HepG2 (cell line): Measurements from ENCODE around the gene ARHGEF26. TPM values are rescaled to one million over a fixed set of nuclear protein-coding genes. Genes with fewer than 3 reads are reported as not detected.

Experiments used
- ATAC-seq: fragments of 200-7000 bp; cut with Tn5 transposase; 3 replicates; pipeline ENCODE4 v1.9.1; 2020; ENCODE audit warnings: mild to moderate bottlenecking, moderate library complexity
- BruUV-seq: library from RNA; stranded (reverse); fragments of 400-500 nt; replicated peaks from 2 replicates; lab custom pipeline; 2021; lab: Mats Ljungman, UMichigan
- CTCF ChIA-PET: fragments of 300-600 bp; formaldehyde crosslinking; extraction: SDS; loops from one replicate; lab custom pipeline; 2021; ENCODE audit warnings: low total read pairs, inconsistent platforms, low intra/inter-chr PET ratio; lab: Yijun Ruan, JAX
- POLR2A ChIA-PET: fragments of 350-600 bp; sonication (Branson Sonifier 250); formaldehyde crosslinking; loops from one replicate; lab custom pipeline; 2020; ENCODE audit warnings: antibody characterized with exemption, inconsistent platforms; lab: Yijun Ruan, JAX
- DNase-seq: peaks from one replicate; pipeline ENCODE4 v3.0.0-alpha.2; 2015; ENCODE audit warnings: low spot score
- FAIRE-seq: peaks from 3 replicates; lab custom pipeline; 2011; peaks lifted over from hg19 to GRCh38; lab: Jason Lieb, UNC
- H2AFZ ChIP-seq: one replicate; pipeline ENCODE4 v1.6.1; 2011; ENCODE audit warnings: low read length, inconsistent platforms
- H3K27ac ChIP-seq: fragments of 300-600 bp; 3 replicates; pipeline ENCODE4 v1.8.0; 2011; ENCODE audit warnings: mixed run types, mild to moderate bottlenecking, mixed read lengths, low read length, inconsistent platforms; ENCODE audit not compliant: insufficient read depth; ENCODE audit errors: extremely low read length
- H3K27me3 ChIP-seq, 2 experiments: fragments of 200-600 bp in 1 of 2; 2 replicates in 1 of 2; 3 replicates in 1 of 2; pipeline versions ENCODE4 v1.6.0 to v1.8.0; 2011; ENCODE audit warnings: low read length in 2 of 2, mild to moderate bottlenecking in 2 of 2, moderate library complexity in 2 of 2, inconsistent platforms in 1 of 2; ENCODE audit not compliant: insufficient read depth in 2 of 2, control insufficient read depth in 1 of 2
- H3K36me3 ChIP-seq, 2 experiments: fragments of 200-600 bp in 1 of 2; replicated peaks in 1 of 2; 2 replicates in 1 of 2; 3 replicates in 1 of 2; pipeline versions ENCODE4 v1.5.1 to v1.8.0; 2011; ENCODE audit warnings: low read length in 2 of 2, inconsistent platforms in 1 of 2; ENCODE audit not compliant: insufficient read depth in 2 of 2, control insufficient read depth in 1 of 2
- H3K4me1 ChIP-seq: 2 replicates; pipeline ENCODE4 v1.5.1; 2012; ENCODE audit warnings: low read length, inconsistent platforms; ENCODE audit not compliant: insufficient read depth
- H3K4me2 ChIP-seq: 2 replicates; pipeline ENCODE4 v1.6.0; 2011; ENCODE audit warnings: low read depth, low read length, inconsistent platforms
- H3K4me3 ChIP-seq, 3 experiments: fragments of 200-600 bp in 1 of 3; sonication (generic), shearing (Covaris generic) in 1 of 3; replicated peaks in 1 of 3; 2 replicates each; pipeline ENCODE4 v1.5.1; 2011 to 2016; ENCODE audit warnings: low read length in 3 of 3, inconsistent platforms in 2 of 3, low read depth in 2 of 3, mild to moderate bottlenecking in 2 of 3, control low read depth in 1 of 3, mixed read lengths in 1 of 3; ENCODE audit not compliant: insufficient read depth in 1 of 3
- H3K79me2 ChIP-seq: one replicate; pipeline ENCODE4 v1.6.1; 2011; ENCODE audit warnings: low read length, inconsistent platforms; ENCODE audit not compliant: insufficient read depth
- H3K9ac ChIP-seq: 2 replicates; pipeline ENCODE4 v1.6.0; 2011; ENCODE audit warnings: mild to moderate bottlenecking, low read depth, low read length, inconsistent platforms; ENCODE audit not compliant: insufficient read depth
- H3K9me3 ChIP-seq: 2 replicates; pipeline ENCODE4 v1.5.1; 2012; ENCODE audit warnings: mild to moderate bottlenecking, low read length
- H4K20me1 ChIP-seq: 2 replicates; pipeline ENCODE4 v1.6.0; 2011; ENCODE audit warnings: inconsistent platforms, mild to moderate bottlenecking, low read length, moderate library complexity; ENCODE audit not compliant: insufficient read depth
- FOXA3 ChIP-seq: IDR thresholded peaks from 2 replicates; pipeline ENCODE4 v1.6.1; 2016; ENCODE audit warnings: missing genetic modification reagents, missing compliant biosample characterization
- MAFK ChIP-seq, 2 experiments: IDR thresholded peaks in 1 of 2; conservative IDR thresholded peaks in 1 of 2; 2 replicates each; pipeline ENCODE4 v1.6.1; 2011; ENCODE audit warnings: improper control_type of control experiment in 2 of 2, low read length in 2 of 2
- SAP130 ChIP-seq: IDR thresholded peaks from 2 replicates; pipeline ENCODE4 v1.6.1; 2016; ENCODE audit warnings: low read depth
- ZNF7 ChIP-seq: IDR thresholded peaks from 2 replicates; pipeline ENCODE4 v1.6.1; 2016; ENCODE audit warnings: missing biosample characterization, missing genetic modification reagents
- WGBS: methylation state at CpG from one replicate; pipeline ENCODE4 v1.1.6; 2017; ENCODE audit warnings: low lambda C conversion rate; 5-methylcytosine and 5-hydroxymethylcytosine counted together
- in situ Hi-C: cut with HindIII; loops from 2 replicates; pipeline ENCODE4 v1.10.0; 2017; ENCODE audit warnings: low pct_unique_long_range_greater_than_20kb; ENCODE audit not compliant: extremely low pct_ligation_motif_present
- intact Hi-C: fragments of 100-400 bp; cut with micrococcal nuclease; formaldehyde crosslinking; loops from one replicate; pipeline ENCODE4 v1.10.0; 2022; ENCODE audit not compliant: unreplicated experiment
- polyA plus RNA-seq, 8 experiments: library from polyadenylated mRNA; depleted of rRNA in 3 of 8; stranded (reverse) in 7 of 8; unstranded in 1 of 8; fragments of >200 nt; fragmentation: Illumina TruSeq in 4 of 8; extraction: Trizol in 4 of 8; gene quantifications; 2 replicates each; pipeline versions ENCODE4 v1.2.1 to v1.2.3, GENCODE V29; 2011 to 2016; ENCODE audit warnings: low read depth in 4 of 8, missing spikeins in 1 of 8, mixed read lengths in 1 of 8; ENCODE audit not compliant: insufficient read depth in 1 of 8
- total RNA-seq, 5 experiments: library from RNA; depleted of rRNA; stranded (reverse); fragments of >200 nt; fragmentation: Illumina TruSeq; extraction: Trizol; gene quantifications; 2 replicates each; pipeline ENCODE4 v1.2.3, GENCODE V29; 2016; ENCODE audit warnings: low read depth in 1 of 5
- TF ChIP-seq, protein P1 (sequence below): IDR thresholded peaks from 2 replicates; pipeline ENCODE4 v1.6.1; 2018; ENCODE audit warnings: missing genetic modification reagents, mild to moderate bottlenecking, missing compliant biosample characterization
- TF ChIP-seq, protein P2 (sequence below): IDR thresholded peaks from 2 replicates; pipeline ENCODE4 v1.6.1; 2016; ENCODE audit warnings: low read depth, control low read depth

The ARHGEF26 gene
- total and polyA plus RNA-seq, 2 of the 13 experiments (the other 11 are each of a cell fraction or from before 2014, with no cell fraction given) = 0.74 to 6.1 TPM

GRCh38 chr3:154122912-154123559 is 1.8 kb downstream of the ARHGEF26 start:
- POLR2A ChIA-PET = no interaction called here
- no peak overlapping the region for H3K27ac ChIP-seq
- peak overlapping the region; percentile 92 for H3K4me2 ChIP-seq
- H2AFZ ChIP-seq = no peak overlapping the region
- BruUV-seq = TSS peak; percentile 34
- FAIRE-seq (no peak), ATAC-seq (peak; percentile 8; the same call in 2 of the 3 replicates), DNase-seq (peak; percentile 1)
- CTCF ChIA-PET = no interaction called here
- no peaks in the 10 kb centered on the region for H4K20me1 ChIP-seq
- in situ Hi-C loops = loop anchor here (10.0 kb wide), 1 partner anchor 132 kb away; no protein-coding TSS in a partner anchor
- no peaks in the 10 kb centered on the region for H3K36me3 ChIP-seq
- peak overlapping the region; percentile 5 to 79 (median 62); a peak in 5 of 6 replicates for H3K4me3 ChIP-seq
- intact Hi-C loops = loop anchor here (10.0 kb wide), 2 partner anchors 102 to 132 kb away; no protein-coding TSS in a partner anchor
- no peaks in the 10 kb centered on the region for H3K9me3 ChIP-seq
- peaks cover 0 to 32% of the 10 kb centered on the region in 2 experiments; a peak in 3 of 5 replicates for H3K27me3 ChIP-seq
- 34% methylated on average over 12 of the region's 12 CpGs for WGBS
- peaks cover 54% of the 10 kb centered on the region for H3K4me1 ChIP-seq
- H3K9ac ChIP-seq = no peak overlapping the region
- H3K79me2 ChIP-seq = no peaks in the 10 kb centered on the region
- TF ChIP-seq SAP130 (CRISPR knock-in tag) = 0 out of 2 replicates have a peak, but pooled peaks have one; percentile 31
- TF ChIP-seq, protein P1, sequence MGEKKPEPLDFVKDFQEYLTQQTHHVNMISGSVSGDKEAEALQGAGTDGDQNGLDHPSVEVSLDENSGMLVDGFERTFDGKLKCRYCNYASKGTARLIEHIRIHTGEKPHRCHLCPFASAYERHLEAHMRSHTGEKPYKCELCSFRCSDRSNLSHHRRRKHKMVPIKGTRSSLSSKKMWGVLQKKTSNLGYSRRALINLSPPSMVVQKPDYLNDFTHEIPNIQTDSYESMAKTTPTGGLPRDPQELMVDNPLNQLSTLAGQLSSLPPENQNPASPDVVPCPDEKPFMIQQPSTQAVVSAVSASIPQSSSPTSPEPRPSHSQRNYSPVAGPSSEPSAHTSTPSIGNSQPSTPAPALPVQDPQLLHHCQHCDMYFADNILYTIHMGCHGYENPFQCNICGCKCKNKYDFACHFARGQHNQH = no peak
- no peak for TF ChIP-seq MAFK (conservative IDR thresholded peaks at IDR 0.05 in 1 of 2, IDR thresholded peaks at IDR 0.05 in 1 of 2; ENCODE audit: low read length in 2 of 2)
- peak; percentile 56; the same call in 1 of the 2 replicates for TF ChIP-seq ZNF7 (CRISPR knock-in tag)
- TF ChIP-seq FOXA3 (CRISPR knock-in tag) = no peak
- TF ChIP-seq, protein P2, sequence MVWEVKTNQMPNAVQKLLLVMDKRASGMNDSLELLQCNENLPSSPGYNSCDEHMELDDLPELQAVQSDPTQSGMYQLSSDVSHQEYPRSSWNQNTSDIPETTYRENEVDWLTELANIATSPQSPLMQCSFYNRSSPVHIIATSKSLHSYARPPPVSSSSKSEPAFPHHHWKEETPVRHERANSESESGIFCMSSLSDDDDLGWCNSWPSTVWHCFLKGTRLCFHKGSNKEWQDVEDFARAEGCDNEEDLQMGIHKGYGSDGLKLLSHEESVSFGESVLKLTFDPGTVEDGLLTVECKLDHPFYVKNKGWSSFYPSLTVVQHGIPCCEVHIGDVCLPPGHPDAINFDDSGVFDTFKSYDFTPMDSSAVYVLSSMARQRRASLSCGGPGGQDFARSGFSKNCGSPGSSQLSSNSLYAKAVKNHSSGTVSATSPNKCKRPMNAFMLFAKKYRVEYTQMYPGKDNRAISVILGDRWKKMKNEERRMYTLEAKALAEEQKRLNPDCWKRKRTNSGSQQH = no peak
